Brain pericyte (primary cell): ENCODE results near the gene CAV1.

Experiments used
- DNase-seq: peaks from one replicate; pipeline ENCODE4 v3.0.0-alpha.2; 2012; ENCODE audit warnings: low read depth, low spot score

The CAV1 gene

DNA sequence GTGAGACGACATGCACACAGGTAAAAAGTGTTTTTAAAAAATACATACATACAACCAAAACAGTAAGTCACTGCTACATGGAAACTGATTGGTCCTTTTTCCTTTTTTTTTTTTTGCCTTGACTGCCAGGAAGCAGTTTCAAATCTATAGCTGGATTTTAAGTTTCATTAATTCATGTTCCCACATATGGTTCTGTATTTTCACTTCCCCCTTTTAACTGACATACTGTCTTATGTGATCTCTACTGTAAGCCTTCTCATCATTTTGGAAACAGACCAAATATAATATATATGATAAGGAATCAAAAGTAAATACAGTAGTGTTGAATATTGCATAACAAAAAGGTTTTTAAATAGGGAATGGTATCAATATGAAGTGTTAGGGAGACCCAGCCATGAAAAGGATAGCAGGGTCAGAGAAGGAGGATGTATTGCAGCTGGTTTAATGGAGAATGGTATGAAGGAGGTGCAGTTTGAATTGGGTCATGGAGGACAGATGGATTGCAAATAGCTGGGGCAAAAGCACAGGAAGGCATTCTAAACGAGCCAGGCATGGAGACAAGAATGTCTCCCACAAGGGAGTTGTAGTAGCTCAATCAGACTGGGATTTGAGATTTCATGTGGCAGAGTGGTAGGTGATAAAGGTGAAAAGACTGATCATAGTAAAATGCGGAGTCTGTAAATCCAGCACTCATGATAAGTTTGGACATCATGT lies 5.4 kb downstream of the CAV1 start:
- DNase-seq: no peak

GRCh38 chr7:116532102-116532688 lies 7.4 kb downstream of the CAV1 start:
- DNase-seq: no peak

DNA sequence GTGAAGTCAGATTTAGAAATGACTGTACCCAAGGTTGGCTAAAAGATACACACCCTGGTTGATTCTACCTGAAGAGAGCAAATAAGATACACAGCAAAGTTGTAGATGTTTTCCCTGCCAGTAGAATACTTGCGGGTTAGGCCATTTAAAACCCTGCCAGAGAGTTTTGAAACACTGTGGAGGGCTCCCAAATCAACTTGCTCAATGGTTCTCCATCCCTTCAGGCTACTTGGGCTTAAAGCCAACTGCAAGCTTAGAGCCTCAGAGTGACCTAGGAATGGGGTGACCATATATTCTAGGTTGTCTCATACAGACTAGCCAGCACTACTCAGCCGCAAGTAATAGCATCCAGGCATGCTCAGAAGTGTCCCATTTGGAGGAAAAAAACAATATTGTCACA lies 10.0 kb downstream of the CAV1 start:
- no peak for DNase-seq

DNA sequence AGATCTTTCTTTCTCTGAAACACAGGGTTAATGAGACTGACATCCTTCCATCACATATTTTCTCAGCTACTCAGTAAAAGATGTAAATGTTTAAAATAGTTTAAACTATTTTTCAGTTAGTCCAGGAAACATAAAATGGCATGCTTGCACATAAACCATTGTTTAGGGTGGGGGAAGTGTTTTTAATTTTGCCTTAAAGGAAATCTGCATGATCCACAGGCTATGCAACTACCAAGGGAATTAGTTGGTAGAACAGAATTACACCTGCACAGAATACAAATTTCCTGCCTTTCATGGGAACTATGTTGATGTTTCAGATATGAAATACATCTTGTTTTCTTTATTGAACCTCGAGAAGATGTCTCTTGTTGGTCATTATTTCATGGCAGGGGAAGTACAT lies 10.6 kb downstream of the CAV1 start:
- DNase-seq: no peak

GRCh38 chr7:116538138-116538537 lies 13.3 kb downstream of the CAV1 start:
- DNase-seq: no peak

GRCh38 chr7:116539879-116540278 lies 15.0 kb downstream of the CAV1 start:
- DNase-seq: no peak

DNA sequence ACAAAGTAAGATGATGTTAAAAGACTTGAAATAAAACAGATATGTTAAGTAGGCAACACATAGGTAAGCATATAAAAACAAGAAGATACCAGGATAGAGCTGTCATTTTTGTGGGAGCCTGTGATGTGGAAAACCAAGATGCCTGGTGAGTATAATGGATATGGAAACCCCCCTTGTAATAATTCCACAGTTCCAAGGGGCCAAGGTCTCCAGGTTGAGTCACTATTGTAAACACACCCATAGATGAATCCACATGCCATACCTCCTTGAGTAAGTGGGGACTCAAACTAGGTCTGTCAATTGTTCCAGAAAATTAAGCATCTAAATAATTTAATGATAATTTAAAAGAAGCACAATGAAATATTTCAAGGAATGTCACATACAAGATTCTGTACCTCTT lies 15.9 kb downstream of the CAV1 start:
- DNase-seq: no peak

- DNase-seq: no peak
Observed at GRCh38 chr7:116541951-116542350, 17.1 kb downstream of the CAV1 start.

DNA sequence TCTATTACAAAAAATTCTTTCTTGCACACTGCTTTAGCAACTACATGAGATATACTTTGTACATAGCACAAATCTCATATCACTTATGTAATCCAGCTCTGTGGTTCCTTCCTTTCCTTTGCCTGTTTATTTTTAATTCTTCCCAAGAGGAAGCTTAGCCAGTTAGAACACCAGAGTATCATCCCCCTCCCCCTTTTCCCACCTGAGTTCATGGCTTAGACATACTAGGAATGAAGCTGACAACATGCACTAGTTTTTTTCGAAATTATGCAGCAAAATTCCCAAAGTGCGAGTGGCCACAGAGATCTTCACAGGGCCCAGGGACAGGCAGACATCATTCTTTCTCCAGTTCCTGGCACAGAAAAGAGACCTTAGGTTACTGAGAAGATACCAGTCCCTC lies 17.8 kb downstream of the CAV1 start:
- DNase-seq: no peak

DNA sequence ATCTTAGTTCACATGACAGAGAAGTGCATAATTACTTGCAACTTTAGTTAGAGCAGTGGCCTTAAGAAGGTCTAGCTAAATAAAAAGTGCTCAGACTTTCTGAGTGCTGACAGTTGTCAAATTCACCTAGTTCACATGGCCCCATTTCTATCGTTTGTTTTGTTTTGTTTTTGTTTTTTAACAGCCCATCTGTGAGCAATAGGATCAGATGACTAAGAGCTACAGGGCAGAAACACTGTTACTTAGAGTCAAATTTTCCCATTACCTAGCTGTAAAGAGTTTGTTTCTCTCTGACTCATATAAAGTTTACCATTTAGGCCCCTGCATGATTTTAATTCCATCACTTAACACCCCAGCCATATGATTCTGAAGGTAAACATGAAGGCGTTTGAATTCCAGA lies 18.8 kb downstream of the CAV1 start:
- DNase-seq: no peak

DNA sequence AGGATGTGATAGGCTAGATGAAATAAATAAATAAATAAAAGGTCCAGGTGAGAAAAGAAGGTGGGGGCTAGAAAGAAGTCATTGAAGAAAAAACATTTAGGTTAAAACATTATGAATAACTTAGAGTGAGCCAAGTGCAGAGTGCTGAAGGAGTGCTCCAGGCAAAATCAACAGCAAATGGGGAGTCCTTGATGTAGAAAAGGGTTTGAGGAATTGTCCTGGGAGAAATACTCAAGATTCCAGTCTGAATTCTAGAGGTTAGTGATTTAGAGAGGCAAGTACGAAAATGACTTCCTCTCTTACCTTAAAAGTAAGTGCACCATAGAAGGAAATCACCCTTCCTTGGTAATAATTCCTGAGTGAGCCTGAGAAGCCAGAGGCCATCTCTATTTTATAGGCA lies 19.7 kb downstream of the CAV1 start:
- DNase-seq: no peak

- no peak for DNase-seq
Observed at GRCh38 chr7:116545411-116545993, 20.7 kb downstream of the CAV1 start.

GRCh38 chr7:116546054-116546453 lies 21.2 kb downstream of the CAV1 start:
- no peak for DNase-seq

DNA sequence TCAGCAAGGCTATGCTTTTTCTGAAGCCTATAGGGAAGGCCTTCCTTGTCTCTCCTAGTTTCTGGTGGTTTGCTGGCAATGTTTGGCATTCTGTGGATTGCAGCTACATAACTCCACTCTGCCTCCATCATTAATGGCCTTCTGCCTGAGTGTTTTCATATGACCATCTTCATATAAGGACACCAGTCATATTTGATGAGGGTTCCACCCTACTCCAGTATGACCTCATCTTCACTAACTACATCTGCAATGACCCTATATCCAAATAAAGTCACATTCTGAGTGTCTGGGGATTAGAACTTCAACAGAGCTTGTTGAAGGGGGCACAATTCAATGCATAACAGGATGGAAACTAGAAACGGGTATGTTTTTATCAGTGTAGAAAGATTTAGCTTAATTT lies 22.1 kb downstream of the CAV1 start:
- DNase-seq: no peak

DNA sequence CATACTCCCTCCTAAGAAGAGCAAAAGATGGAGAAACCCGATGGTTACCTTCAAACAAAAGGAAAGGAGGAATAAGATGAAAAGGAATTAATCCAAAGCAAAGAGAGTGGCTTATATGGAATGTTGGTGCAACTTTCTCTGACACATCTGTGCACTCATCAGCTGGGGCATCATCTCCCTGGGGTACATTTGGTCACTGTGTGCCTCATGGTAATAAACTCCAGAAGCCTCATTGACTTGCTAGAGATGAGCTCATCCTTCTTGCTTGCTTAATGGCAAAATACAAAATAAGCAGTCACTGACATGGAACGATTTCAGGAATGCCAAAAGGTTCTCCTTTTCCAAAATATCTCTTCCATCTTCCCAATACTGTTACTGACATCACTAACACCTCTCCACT lies 22.5 kb downstream of the CAV1 start:
- DNase-seq: no peak

DNA sequence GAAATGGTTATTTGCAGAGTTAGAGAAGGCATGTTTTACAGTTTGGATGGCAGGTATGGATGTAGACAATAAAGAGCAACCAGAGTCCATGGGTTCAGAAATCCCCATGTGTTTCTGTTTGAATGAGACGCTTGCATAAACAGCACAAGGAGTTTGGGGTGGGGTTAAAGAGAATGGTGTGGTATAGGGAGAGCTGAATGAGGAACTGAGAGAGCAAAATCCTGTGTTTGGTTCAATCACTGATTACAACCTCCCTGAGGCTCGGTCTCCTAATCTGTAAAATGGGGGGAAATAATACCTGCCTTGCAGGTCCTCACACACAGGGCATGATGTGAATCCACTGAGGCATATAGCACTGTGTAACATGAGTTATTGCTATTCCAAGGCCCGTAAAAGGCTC lies 23.7 kb downstream of the CAV1 start:
- no peak for DNase-seq

GRCh38 chr7:116549370-116549769 lies 24.5 kb downstream of the CAV1 start:
- DNase-seq: no peak

DNA sequence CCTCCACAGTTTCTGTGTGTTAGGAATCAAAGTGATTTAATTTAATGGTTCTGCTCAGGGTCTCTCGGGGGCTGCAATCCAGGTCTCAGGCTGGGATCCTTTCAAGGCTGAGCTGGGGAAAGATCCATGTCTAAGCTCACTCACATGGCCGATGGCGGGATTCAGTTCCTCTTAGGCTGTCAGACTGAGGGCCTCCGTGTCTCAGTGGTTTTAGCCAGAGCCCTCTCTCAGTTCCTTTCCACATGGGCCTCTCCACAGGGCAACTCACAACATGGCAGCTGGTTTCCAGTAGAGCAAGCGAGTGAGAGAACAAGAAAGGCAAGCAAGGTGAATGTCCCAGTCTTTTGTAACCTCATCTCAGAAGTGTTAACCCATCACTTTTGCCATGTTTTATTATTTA lies 26.9 kb downstream of the CAV1 start:
- no peak for DNase-seq

- no peak for DNase-seq
Observed at GRCh38 chr7:116552602-116553001, 27.8 kb downstream of the CAV1 start.

DNA sequence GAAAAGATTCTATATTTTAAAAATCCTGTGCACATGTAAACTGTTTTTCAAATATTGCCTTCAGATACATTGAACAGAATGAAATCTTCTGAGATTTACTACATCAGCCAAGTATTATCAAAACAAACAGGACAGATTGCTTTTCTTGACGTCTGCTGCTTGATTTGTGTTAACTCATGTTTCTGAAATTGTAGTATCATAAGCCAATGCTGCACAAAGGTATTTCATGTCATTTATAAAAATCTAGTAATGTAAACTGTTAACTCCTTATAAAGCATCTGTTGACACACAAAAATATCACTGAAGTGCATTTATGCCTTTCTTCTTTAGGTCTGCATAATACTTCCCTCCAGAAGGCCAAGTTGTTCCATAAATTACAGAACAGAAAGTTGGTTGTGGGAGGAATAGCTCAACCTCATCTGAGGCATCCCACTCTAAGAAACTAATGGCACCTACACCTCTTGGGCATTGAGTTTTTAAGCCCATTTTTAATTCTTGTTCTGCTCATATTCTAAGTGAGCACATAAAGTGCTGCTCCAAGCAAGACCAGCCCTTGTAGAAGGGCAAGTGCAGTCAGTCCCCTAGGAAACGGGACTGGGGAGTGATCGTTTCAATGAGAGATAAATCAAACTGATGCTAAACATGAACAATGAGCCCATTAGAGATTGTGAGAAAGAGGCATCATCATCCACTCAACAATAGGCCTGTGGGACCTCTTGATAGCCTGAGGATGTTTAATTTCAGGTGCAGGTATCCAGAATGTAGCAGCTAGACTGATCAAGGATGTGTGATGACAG lies 28.5 kb downstream of the CAV1 start:
- DNase-seq: no peak

DNA sequence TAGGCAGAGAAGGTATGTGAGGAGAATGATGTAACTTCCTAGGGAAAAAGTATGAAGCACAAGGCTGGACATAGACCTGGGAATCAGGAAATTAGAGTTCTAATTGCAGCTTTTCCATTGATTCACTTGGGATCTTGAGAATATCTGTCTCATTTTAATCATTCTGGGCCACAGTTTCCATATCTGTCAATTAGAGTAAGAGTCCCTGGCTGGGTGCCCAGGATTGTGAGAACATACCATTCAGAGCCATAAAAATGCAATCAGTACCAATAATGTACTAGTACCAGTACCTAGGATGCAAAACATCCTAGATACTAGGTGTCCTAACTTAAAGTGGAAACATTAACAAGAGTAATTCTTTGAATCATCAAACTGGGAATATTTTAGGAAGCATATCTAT lies 29.6 kb downstream of the CAV1 start:
- DNase-seq: no peak

DNA sequence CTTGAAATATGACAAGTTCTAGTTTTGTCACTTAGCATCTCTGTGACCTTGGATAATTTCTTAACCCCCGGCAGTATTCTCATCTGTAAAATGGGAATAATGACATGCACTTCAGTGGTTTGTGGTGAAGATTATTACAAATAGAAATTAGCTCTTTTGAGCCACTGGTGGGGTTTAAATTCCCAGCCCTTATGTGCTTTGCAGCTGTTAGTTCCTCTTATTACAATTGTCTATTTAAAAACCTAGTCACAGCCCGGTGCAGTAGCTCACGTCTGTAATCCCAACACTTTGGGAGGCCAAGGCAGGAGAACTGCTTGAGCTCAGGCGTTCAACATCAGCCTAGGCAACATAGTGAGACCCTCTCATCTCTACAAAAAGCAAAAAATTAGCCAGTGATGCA lies 30.1 kb downstream of the CAV1 start:
- no peak for DNase-seq
